Suppressor macrophage treated with lipopolysaccharide for 1 hour (primary cell): ENCODE results near the gene PTPRN.
A peak's percentile ranks its signal among the peaks of the same experiment; 100 is the strongest.
"Not testable (repeated sequence)": the region's sequence is repeated elsewhere in the genome, so short reads cannot be mapped to it uniquely, and the experiment has no call there.

ENCODE experiments used
- DNase-seq, 3 donors: peaks; one replicate each; pipeline ENCODE4 v3.0.0-alpha.2; 2020 to 2022

The PTPRN gene

GRCh38 chr2:219266886-219267285, 42.3 kb downstream of the PTPRN start:
- DNase-seq: no peak

DNA sequence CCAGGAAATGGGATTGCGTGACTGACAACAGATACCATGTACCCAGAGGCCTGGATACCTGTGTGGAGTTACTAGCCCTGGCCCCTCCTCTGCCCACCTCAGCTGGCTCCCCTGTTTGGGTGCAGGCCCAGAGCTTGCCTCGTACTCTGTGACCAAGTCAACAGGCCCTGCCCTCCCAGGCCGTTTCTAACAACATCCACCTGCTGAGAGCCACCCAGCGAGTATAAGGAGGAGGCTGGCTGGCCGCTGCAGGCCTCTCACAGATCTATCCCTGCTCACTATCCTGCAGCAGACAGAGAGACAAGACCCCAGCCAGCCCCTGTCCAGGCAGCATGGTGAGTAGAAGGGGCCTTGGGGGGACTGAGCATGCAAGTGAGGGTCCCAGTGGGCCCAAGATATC, 43.0 kb downstream of the PTPRN start:
- DNase-seq: no peak

GRCh38 chr2:219261024-219261855, 48.0 kb downstream of the PTPRN start:
- no peak for DNase-seq

GRCh38 chr2:219258942-219259341, 50.3 kb downstream of the PTPRN start:
- not testable (repeated sequence) for DNase-seq

- peak; percentile 67 to 82 (median 77) for DNase-seq
Observed at GRCh38 chr2:219254590-219255201, 54.5 kb downstream of the PTPRN start.

GRCh38 chr2:219253753-219254589, 55.2 kb downstream of the PTPRN start, which contains the start of gene TUBA4A:
Gene TUBA4A (minus strand): TSS chr2:219253918. CDS start chr2:219253858, 60 bp downstream.
- peak; percentile 87 to 96 (median 92) for DNase-seq

- peak in 2 of 3 donors; percentile 39 to 48 for DNase-seq
Observed at GRCh38 chr2:219252900-219253752, 56.1 kb downstream of the PTPRN start, which contains the start of gene TUBA4B. Gene TUBA4B (plus strand): TSS chr2:219253243. CDS start chr2:219253408, 165 bp downstream.

GRCh38 chr2:219252570-219252899, 56.7 kb downstream of the PTPRN start:
- DNase-seq: no peak

GRCh38 chr2:219252084-219252483, 57.1 kb downstream of the PTPRN start:
- DNase-seq: no peak

DNA sequence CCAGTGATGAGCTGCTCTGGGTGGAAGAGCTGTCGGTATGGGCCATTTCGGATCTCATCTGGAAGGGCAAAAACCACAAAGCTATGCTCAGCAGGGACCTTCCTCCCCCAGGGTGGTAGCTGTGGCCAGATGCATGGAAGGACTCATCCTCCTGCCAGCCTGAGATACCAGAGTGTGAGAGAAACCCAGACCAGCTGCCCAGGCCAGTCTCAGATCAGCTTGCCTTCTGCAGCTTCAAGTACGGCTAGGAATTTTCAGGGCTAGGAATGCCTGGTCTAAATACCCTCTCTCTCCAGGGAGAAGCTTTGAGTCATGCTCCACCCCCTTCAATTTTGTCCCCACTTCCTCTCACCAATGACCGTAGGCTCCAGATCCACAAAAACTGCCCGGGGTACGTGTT, 57.5 kb downstream of the PTPRN start:
- DNase-seq: peak; percentile 29 to 37 (median 32)

- no peak for DNase-seq
Observed at GRCh38 chr2:219250049-219250781, 59.0 kb downstream of the PTPRN start.

- peak in 1 of 3 donors; percentile 45 for DNase-seq
Observed at GRCh38 chr2:219249203-219249980, 59.8 kb downstream of the PTPRN start.

GRCh38 chr2:219248845-219249202, 60.4 kb downstream of the PTPRN start:
- no peak for DNase-seq

DNA sequence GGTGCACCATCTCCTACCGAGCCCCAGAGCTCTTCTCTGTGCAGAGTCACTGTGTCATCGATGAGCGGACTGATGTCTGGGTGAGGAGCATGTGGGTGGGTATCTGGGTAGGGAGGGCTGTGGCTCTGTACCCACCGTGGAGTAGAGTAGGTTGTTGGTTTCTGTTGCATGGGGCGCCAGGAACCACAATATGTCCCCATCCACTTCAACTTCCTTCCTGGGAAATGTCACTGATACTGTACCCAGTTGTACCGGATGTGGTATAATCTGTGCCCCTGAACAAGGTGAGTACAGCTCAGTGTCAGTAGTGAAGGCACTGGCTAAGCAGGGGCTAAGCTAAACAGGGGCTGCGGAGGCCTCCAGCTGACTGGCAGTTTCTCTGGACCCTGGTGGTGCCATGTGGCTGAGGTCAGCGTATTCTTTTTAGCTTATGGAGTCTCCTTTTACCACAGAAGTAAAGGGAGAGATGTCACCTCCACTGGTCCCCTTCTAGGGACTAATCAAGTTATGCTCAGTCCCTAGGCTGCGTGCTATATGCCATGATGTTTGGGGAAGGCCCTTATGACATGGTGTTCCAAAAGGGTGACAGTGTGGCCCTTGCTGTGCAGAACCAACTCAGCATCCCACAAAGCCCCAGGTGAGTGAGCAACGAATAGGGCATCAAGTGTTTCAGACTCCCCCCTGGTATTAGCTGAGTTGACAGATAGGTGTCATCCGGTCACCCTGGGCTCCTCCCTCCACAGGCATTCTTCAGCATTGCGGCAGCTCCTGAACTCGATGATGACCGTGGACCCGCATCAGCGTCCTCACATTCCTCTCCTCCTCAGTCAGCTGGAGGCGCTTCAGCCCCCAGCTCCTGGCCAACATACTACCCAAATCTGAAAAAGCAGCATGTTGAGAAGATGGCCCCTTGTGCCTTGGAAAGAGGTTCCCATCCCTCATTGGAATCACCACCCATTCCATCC, 61.2 kb downstream of the PTPRN start:
- DNase-seq: no peak

DNA sequence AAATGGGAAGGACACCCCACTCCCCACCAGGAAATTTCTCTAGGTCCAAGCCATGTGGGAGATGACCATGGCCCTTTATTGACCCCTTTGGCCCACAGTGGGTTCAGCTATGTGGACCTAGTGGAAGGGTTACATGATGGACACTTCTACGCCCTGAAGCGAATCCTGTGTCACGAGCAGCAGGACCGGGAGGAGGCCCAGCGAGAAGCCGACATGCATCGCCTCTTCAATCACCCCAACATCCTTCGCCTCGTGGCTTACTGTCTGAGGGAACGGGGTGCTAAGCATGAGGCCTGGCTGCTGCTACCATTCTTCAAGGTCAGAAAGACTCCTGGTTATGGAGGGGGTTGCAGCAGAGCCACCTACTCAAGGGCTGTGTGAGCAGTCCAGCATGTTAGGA, 62.6 kb downstream of the PTPRN start:
- DNase-seq: no peak

- DNase-seq: no peak
Observed at GRCh38 chr2:219245899-219246230, 63.3 kb downstream of the PTPRN start.

- peak; percentile 93 to 96 (median 96) for DNase-seq
Observed at GRCh38 chr2:219245148-219245898, 63.9 kb downstream of the PTPRN start, which contains the start of the genes GLB1L and STK16. Gene GLB1L (minus strand): TSS chr2:219245444. CDS start chr2:219243573, 1,871 bp downstream. Gene STK16 (plus strand): TSS chr2:219245479. CDS start chr2:219246000, 521 bp downstream.

DNA sequence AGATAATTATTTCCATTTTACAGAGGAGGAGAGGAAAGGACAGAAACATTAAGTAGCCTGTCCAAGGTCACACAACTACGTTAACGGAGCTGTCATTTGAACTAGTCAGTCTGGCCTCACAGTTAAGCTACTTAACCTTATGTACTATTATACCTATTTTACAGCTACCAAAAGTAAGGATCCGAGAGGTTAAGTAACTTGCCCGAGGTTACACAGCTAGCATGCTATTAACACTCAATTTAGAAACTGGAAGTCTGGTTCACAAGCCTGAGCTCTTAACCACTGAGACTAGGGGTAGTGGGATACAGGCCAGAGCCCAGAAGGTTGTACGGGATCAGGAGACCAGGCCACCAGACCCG, 64.4 kb downstream of the PTPRN start:
- DNase-seq: no peak

DNA sequence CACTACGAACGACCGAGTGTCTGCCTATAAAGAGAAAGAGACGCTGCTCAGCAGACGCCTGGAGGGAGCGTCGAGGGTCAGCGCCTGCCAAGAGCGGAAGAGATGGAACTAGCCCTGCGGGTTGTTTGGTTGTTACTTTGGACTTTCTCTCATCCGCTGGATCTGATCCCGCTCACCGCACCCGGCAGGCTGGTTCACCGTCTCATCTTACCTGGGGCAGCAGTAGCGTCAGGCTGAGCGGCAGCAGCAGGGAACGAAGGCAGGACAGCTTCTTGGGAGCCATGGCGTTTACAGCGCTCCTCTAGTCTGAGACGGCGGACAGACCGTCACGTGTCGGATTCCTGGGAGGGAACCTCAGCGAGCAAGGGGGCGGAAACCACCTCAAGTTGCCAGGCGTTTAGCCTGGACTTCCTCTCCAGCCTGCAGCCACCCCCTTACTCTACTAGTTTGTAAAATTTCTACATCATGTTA, 65.9 kb downstream of the PTPRN start:
- peak; percentile 62 to 70 (median 62) for DNase-seq
